Naive thymus-derived CD4-positive, alpha-beta T cell (primary cell): ENCODE results near the gene IGF2BP2. TPM values are rescaled to one million over a fixed set of nuclear protein-coding genes. Genes with fewer than 3 reads are reported as not detected.
"Not testable (repeated sequence)": the region's sequence is repeated elsewhere in the genome, so short reads cannot be mapped to it uniquely, and the experiment has no call there.

Source experiments
- ATAC-seq: fragments of 150-1000 bp; cut with Tn5 transposase; 2 replicates; pipeline ENCODE4 v1.10.0; 2021; ENCODE audit warnings: mild to moderate bottlenecking, moderate library complexity
- CTCF ChIA-PET: fragments of 350-600 bp; sonication (Branson Sonifier 250); formaldehyde crosslinking; loops from one replicate; lab custom pipeline; 2021; ENCODE audit warnings: antibody characterized with exemption; lab: Charles Lee
- POLR2A ChIA-PET: fragments of 350-600 bp; sonication (Branson Sonifier 250); formaldehyde crosslinking; loops from one replicate; lab custom pipeline; 2021; ENCODE audit warnings: antibody characterized with exemption, inconsistent platforms; lab: Charles Lee
- DNase-seq, 9 donors: peaks; one replicate each; pipeline versions ENCODE4 v3.0.0 to v3.0.0-alpha.2; 2020 to 2022; ENCODE audit warnings: mixed read lengths in 1 of 9
- H3K27ac ChIP-seq: one replicate; pipeline ENCODE4 v1.7.0; 2013; ENCODE audit warnings: mild to moderate bottlenecking, low read depth, low read length, moderate library complexity
- H3K27me3 ChIP-seq, 2 donors: one replicate each; pipeline ENCODE4 v1.7.0; 2013; ENCODE audit warnings: low read length in 2 of 2, mild to moderate bottlenecking in 2 of 2, moderate library complexity in 2 of 2; ENCODE audit not compliant: control insufficient read depth in 2 of 2, insufficient read depth in 2 of 2
- H3K36me3 ChIP-seq, 3 experiments: 1 replicate in 2 of 3; 2 replicates in 1 of 3; pipeline ENCODE4 v1.7.0; 2013; ENCODE audit warnings: low read length in 3 of 3, mild to moderate bottlenecking in 3 of 3, moderate library complexity in 1 of 3; ENCODE audit not compliant: insufficient read depth in 3 of 3, control insufficient read depth in 2 of 3
- H3K4me1 ChIP-seq, 2 donors: one replicate each; pipeline ENCODE4 v1.7.0; 2013; ENCODE audit warnings: low read length in 2 of 2, mild to moderate bottlenecking in 2 of 2, moderate library complexity in 1 of 2; ENCODE audit not compliant: control insufficient read depth in 2 of 2, insufficient read depth in 2 of 2
- H3K4me3 ChIP-seq: 2 replicates; pipeline ENCODE4 v1.7.0; 2013; ENCODE audit warnings: mild to moderate bottlenecking, low read length
- H3K9me3 ChIP-seq, 3 experiments: 1 replicate in 2 of 3; 2 replicates in 1 of 3; pipeline ENCODE4 v1.7.0; 2013; ENCODE audit warnings: low read length in 3 of 3; ENCODE audit not compliant: control insufficient read depth in 2 of 3
- H3K27ac Mint-ChIP-seq, 9 donors: one replicate each; pipeline ENCODE4 v1.8.0; 2020 to 2022; ENCODE audit warnings: mixed read lengths in 9 of 9, mild to moderate bottlenecking in 8 of 9, moderate library complexity in 5 of 9, inconsistent platforms in 2 of 9
- H3K27me3 Mint-ChIP-seq, 5 donors: one replicate each; pipeline ENCODE4 v1.8.0; 2021 to 2022; ENCODE audit warnings: mixed read lengths in 5 of 5, mild to moderate bottlenecking in 1 of 5
- H3K36me3 Mint-ChIP-seq, 5 donors: one replicate each; pipeline ENCODE4 v1.8.0; 2020 to 2022; ENCODE audit warnings: mixed read lengths in 5 of 5, mild to moderate bottlenecking in 3 of 5, inconsistent platforms in 1 of 5
- H3K4me1 Mint-ChIP-seq, 7 donors: one replicate each; pipeline ENCODE4 v1.8.0; 2020 to 2022; ENCODE audit warnings: mixed read lengths in 7 of 7, mild to moderate bottlenecking in 3 of 7, inconsistent platforms in 1 of 7
- H3K4me3 Mint-ChIP-seq, 10 donors: one replicate each; pipeline ENCODE4 v1.8.0; 2020 to 2022; ENCODE audit warnings: mild to moderate bottlenecking in 10 of 10, mixed read lengths in 10 of 10, moderate library complexity in 6 of 10, inconsistent platforms in 2 of 10
- H3K9me3 Mint-ChIP-seq, 11 donors: one replicate each; pipeline ENCODE4 v1.8.0; 2020 to 2022; ENCODE audit warnings: mixed read lengths in 11 of 11, mild to moderate bottlenecking in 4 of 11, inconsistent platforms in 1 of 11, moderate library complexity in 1 of 11
- intact Hi-C, 2 donors: fragments of 100-400 bp; cut with micrococcal nuclease; formaldehyde crosslinking; loops; one replicate each; pipeline ENCODE4 v1.15.1; 2023
- polyA plus RNA-seq, 2 donors: library from polyadenylated mRNA; unstranded; fragments of 300-500 nt; fragmentation: Illumina TruSeq; gene quantifications; one replicate each; pipeline ENCODE4 v1.2.3, GENCODE V29; 2021
- total RNA-seq, 6 experiments: library from RNA in 5 of 6; stranded (reverse) in 5 of 6; gene quantifications; 1 replicate in 5 of 6; 2 replicates in 1 of 6; pipeline ENCODE4 v1.2.3 and lab custom pipeline; 2021 to 2026

The IGF2BP2 gene
- total and polyA plus RNA-seq, 7 experiments from 2014 or later = 0.14 to 5.0 (median 0.87) TPM; not detected in 3

- H3K27ac ChIP-seq = no peak overlapping the region
- Mint-ChIP-seq H3K27ac (no peak overlapping the region), H3K36me3 (peaks cover 0 to 8% (median 0%) of the 10 kb centered on the region in 5 donors), H3K9me3 (peaks cover 0 to 5% (median 0%) of the 10 kb centered on the region in 11 donors), H3K4me1 (peaks cover 4 to 10% (median 9%) of the 10 kb centered on the region in 7 donors), H3K27me3 (peaks cover 0 to 32% (median 4%) of the 10 kb centered on the region in 5 donors), H3K4me3 (no peak overlapping the region)
- no peak overlapping the region for H3K4me3 ChIP-seq
- no peaks in the 10 kb centered on the region for H3K9me3 ChIP-seq
- POLR2A ChIA-PET = no interaction called here
- no peaks in the 10 kb centered on the region for H3K4me1 ChIP-seq
- H3K36me3 ChIP-seq = no peaks in the 10 kb centered on the region
- DNase-seq (no peak), ATAC-seq (no peak)
- intact Hi-C loops = no loop called here
- CTCF ChIA-PET = no interaction called here
- no peaks in the 10 kb centered on the region for H3K27me3 ChIP-seq
Measured at GRCh38 chr3:185778094-185778493, 46.7 kb downstream of the IGF2BP2 start.

DNA sequence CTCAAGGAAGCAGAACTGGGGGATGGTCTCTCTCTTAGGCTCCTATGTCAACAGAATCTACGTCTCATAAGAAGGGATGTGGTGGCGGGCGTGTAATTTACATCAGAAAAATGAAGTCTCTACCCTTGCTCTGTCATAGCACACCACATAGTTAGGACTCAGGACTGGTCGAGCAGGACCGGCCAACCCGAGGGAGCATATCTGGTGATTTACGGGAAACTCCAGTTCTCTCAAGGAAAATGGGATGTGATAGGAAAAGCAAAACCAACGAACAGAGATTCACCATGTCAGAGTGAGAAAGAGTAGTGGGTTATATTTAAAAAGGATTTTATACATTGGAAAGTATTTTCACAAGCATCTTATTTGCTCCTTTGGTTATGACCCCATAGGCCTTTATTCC, 54.7 kb downstream of the IGF2BP2 start:
- intact Hi-C loops = no loop called here
- no peaks in the 10 kb centered on the region for H3K4me1 ChIP-seq

GRCh38 chr3:185768578-185768982, 56.3 kb downstream of the IGF2BP2 start:
- ATAC-seq (peak; percentile 79), DNase-seq (peak in 8 of 9 donors; percentile 7 to 53 (median 33))
- ChIA-PET CTCF (interaction anchor here (0.5 to 1.5 kb wide), 2 partner anchors 8 to 29 kb away, joined by 3 to 5 read pairs; no protein-coding TSS in a partner anchor), POLR2A (interaction anchor here (1.0 kb wide), 1 partner anchor 8 kb away, joined by 3 read pairs; no protein-coding TSS in a partner anchor)
- not testable (repeated sequence) for H3K4me3 Mint-ChIP-seq, H3K27ac Mint-ChIP-seq, H3K4me3 ChIP-seq, H3K9me3 ChIP-seq, H3K4me1 ChIP-seq, H3K36me3 ChIP-seq, H3K4me1 Mint-ChIP-seq, H3K9me3 Mint-ChIP-seq, H3K36me3 Mint-ChIP-seq, H3K27me3 ChIP-seq, H3K27ac ChIP-seq
- peaks cover 9 to 29% (median 21%) of the 10 kb centered on the region in 5 donors for H3K27me3 Mint-ChIP-seq
- intact Hi-C loops = loop anchor here (1.0 kb wide), 2 partner anchors 91 to 108 kb away; no protein-coding TSS in a partner anchor

More for the DNA sequence above, 54.7 kb downstream of the IGF2BP2 start:
- H3K36me3 ChIP-seq = no peaks in the 10 kb centered on the region
- Mint-ChIP-seq H3K36me3 (no peaks in the 10 kb centered on the region), H3K27ac (no peak overlapping the region), H3K4me1 (peaks cover 5 to 13% (median 9%) of the 10 kb centered on the region in 7 donors), H3K27me3 (peaks cover 6 to 17% (median 7%) of the 10 kb centered on the region in 5 donors), H3K9me3 (no peaks in the 10 kb centered on the region), H3K4me3 (no peak overlapping the region)
- no peaks in the 10 kb centered on the region for H3K9me3 ChIP-seq
- DNase-seq (no peak), ATAC-seq (no peak)
- H3K27me3 ChIP-seq = no peaks in the 10 kb centered on the region
- H3K27ac ChIP-seq = no peak overlapping the region
- ChIA-PET CTCF (no interaction called here), POLR2A (no interaction called here)
- H3K4me3 ChIP-seq = no peak overlapping the region

DNA sequence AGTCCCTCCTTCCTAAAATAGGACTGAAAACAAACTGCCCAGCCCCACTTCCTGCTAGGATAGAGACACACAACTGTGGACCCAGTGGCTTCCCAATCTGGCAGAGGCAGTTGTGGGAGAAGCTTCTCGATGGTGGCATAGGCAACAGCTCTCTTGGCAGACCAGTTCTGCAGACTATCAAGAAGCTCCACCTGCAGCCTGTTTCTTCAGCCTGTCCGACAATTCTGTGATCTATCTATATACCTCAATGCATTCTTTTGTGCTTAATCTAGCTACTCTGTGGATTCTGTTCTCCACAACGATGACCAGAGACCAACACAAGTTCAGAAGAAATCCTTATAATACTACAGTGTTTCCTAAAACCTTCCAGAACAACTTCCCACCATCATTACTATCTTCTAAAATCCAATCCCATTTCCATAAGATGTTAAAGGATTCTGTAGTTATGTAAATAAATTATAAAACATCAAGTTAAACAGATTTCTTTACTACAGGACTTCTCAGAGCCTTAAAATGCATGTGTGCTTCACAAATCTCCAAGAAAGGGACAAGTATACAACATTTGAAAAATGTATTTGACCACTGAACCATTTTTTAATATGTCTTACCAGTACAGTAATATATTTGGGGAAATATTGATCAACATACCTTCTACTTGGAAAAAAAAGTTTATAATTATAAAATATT, 57.7 kb downstream of the IGF2BP2 start:
- no peak for ATAC-seq
- H3K4me3 Mint-ChIP-seq = no peak overlapping the region
- H3K9me3 Mint-ChIP-seq = no peaks in the 10 kb centered on the region
- ChIA-PET POLR2A (no interaction called here), CTCF (interaction anchor here (1.0 kb wide), 1 partner anchor 107 kb away, joined by 4 read pairs; no protein-coding TSS in a partner anchor)
- DNase-seq = no peak
- H3K27ac ChIP-seq = no peak overlapping the region
- H3K4me1 ChIP-seq = no peaks in the 10 kb centered on the region
- intact Hi-C loops = loop anchor here in 1 of 2 donors (1.0 kb wide), 1 partner anchor 107 kb away; no protein-coding TSS in a partner anchor
- H3K9me3 ChIP-seq = no peaks in the 10 kb centered on the region
- H3K36me3 ChIP-seq = no peaks in the 10 kb centered on the region
- H3K27ac Mint-ChIP-seq = no peak overlapping the region
- H3K4me1 Mint-ChIP-seq = peaks cover 0 to 8% (median 4%) of the 10 kb centered on the region in 7 donors
- no peaks in the 10 kb centered on the region for H3K27me3 ChIP-seq
- H3K4me3 ChIP-seq = no peak overlapping the region
- H3K36me3 Mint-ChIP-seq = no peaks in the 10 kb centered on the region
- peaks cover 15 to 41% (median 26%) of the 10 kb centered on the region in 5 donors for H3K27me3 Mint-ChIP-seq

DNA sequence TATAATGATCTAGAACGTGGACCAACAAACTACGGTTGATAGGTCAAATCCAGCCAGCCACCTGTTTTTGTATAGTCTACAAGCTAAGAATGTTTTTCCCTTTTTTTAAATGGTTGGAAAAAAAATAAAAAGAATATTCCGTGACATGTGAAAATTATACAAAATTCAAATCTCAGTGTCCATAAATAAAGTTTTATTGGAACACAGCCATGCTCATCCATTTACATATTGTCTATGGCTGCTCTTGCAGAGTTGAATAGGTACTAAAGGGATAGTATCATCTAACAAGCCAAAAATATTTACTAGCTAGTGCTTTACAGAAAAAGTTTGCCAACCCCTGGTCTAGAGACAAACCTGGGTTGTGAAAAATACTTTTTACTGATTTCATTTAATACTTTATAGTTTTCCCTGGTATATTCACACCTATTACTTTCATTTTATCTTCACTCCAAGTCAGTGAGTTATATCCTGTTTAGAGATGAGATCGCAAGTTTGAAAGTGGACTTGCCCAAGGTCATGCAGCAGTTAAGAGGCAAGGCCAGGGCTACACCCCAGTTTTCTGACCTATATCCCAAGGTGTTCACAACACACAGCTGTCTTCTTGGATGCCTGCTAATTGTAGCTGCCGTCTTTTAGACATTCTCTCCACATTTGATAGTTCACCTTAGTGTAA, 58.4 kb downstream of the IGF2BP2 start:
- intact Hi-C loops = loop anchor here in 1 of 2 donors (1.0 kb wide), 1 partner anchor 106 kb away; no protein-coding TSS in a partner anchor
- no peak overlapping the region for H3K27ac Mint-ChIP-seq
- H3K4me1 ChIP-seq = no peaks in the 10 kb centered on the region
- no peak overlapping the region for H3K4me3 Mint-ChIP-seq
- H3K36me3 Mint-ChIP-seq = no peaks in the 10 kb centered on the region
- H3K9me3 Mint-ChIP-seq = no peaks in the 10 kb centered on the region
- no peaks in the 10 kb centered on the region for H3K9me3 ChIP-seq
- CTCF ChIA-PET = interaction anchor here (1.0 kb wide), 1 partner anchor 106 kb away, joined by 4 read pairs; no protein-coding TSS in a partner anchor
- peaks cover 15 to 41% (median 27%) of the 10 kb centered on the region in 5 donors for H3K27me3 Mint-ChIP-seq
- no peak overlapping the region for H3K27ac ChIP-seq
- no peaks in the 10 kb centered on the region for H3K36me3 ChIP-seq
- DNase-seq (no peak), ATAC-seq (no peak)
- no peak overlapping the region for H3K4me3 ChIP-seq
- H3K4me1 Mint-ChIP-seq = peaks cover 0 to 8% (median 4%) of the 10 kb centered on the region in 7 donors
- H3K27me3 ChIP-seq = no peaks in the 10 kb centered on the region
- POLR2A ChIA-PET = no interaction called here

DNA sequence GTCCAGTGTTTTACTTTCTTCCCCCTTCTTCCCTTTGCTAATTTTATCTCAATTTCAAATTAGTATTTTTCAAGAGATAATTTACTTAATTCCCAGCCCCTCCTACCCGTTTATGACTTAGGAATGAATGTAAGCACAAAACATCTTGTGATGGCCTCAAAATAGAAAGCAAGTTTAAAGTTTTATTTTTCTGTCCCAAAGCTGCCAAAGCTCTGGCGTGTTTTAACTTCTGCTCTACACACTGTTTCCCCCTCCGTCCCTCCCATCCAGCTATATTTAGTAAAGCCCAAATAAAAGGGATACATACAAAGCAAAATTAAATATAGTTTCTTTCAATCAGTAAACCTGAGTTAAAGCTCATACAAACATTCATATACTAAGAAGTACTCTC, 59.9 kb downstream of the IGF2BP2 start:
- CTCF ChIA-PET = no interaction called here
- Histone ChIP-seq H3K27me3 (no peaks in the 10 kb centered on the region), H3K4me1 (no peaks in the 10 kb centered on the region), H3K27ac (no peak overlapping the region), H3K9me3 (no peaks in the 10 kb centered on the region), H3K4me3 (no peak overlapping the region), H3K36me3 (no peaks in the 10 kb centered on the region)
- intact Hi-C loops = no loop called here
- no peak for DNase-seq
- POLR2A ChIA-PET = no interaction called here
- H3K4me3 Mint-ChIP-seq = no peak overlapping the region
- H3K4me1 Mint-ChIP-seq = peaks cover 0 to 8% (median 4%) of the 10 kb centered on the region in 7 donors
- H3K9me3 Mint-ChIP-seq = no peaks in the 10 kb centered on the region
- no peak overlapping the region for H3K27ac Mint-ChIP-seq
- H3K27me3 Mint-ChIP-seq = peaks cover 28 to 54% (median 40%) of the 10 kb centered on the region in 5 donors
- no peak for ATAC-seq
- H3K36me3 Mint-ChIP-seq = no peaks in the 10 kb centered on the region
